Uterus (tissue), 4 donors: ENCODE measurements around the gene TEKT3. TPM values are rescaled to one million over a fixed set of nuclear protein-coding genes. Genes with fewer than 3 reads are reported as not detected.

Source experiments
- DNase-seq, 2 donors: peaks; one replicate each; pipeline ENCODE4 v3.0.0-alpha.2; 2019 to 2020
- H3K27ac ChIP-seq, 2 donors: fragments of 200-600 bp; sonication (generic); 1 replicate in 1 of 2; 2 replicates in 1 of 2; pipeline ENCODE4 v1.5.1; 2016 to 2018
- H3K27me3 ChIP-seq, 2 donors: fragments of 200-600 bp; sonication (generic); one replicate each; pipeline ENCODE4 v1.5.1; 2018 to 2019; ENCODE audit warnings: control low read depth in 1 of 2
- H3K36me3 ChIP-seq, 2 donors: fragments of 200-600 bp; sonication (generic); one replicate each; pipeline ENCODE4 v1.5.1; 2019; ENCODE audit warnings: control low read depth in 1 of 2
- H3K4me1 ChIP-seq, 2 donors: fragments of 200-600 bp; sonication (generic); one replicate each; pipeline ENCODE4 v1.5.1; 2018 to 2019; ENCODE audit warnings: control low read depth in 1 of 2
- H3K4me3 ChIP-seq, 2 donors: fragments of 200-600 bp; sonication (generic); 1 replicate in 1 of 2; 2 replicates in 1 of 2; pipeline ENCODE4 v1.5.1; 2018 to 2019; ENCODE audit warnings: mild to moderate bottlenecking in 1 of 2
- H3K9me3 ChIP-seq, 2 donors: fragments of 200-600 bp; sonication (generic); one replicate each; pipeline ENCODE4 v1.5.1; 2019; ENCODE audit warnings: control low read depth in 1 of 2
- POLR2A ChIP-seq, 2 donors: fragments of 450-650 bp; IDR thresholded peaks; one replicate each; pipeline ENCODE4 v1.6.1; 2016; ENCODE audit warnings: antibody characterized with exemption in 2 of 2, mild to moderate bottlenecking in 1 of 2, moderate library complexity in 1 of 2
- intact Hi-C: fragments of 100-400 bp; cut with DNase I; formaldehyde crosslinking; loops from one replicate; pipeline ENCODE4 v1.15.1; 2023; ENCODE audit warnings: low total_unique reads
- total RNA-seq, 4 donors: library from RNA; depleted of rRNA in 3 of 4; stranded (reverse); fragments of >200 nt in 3 of 4; gene quantifications; one replicate each; pipeline versions ENCODE4 v1.1.0 to v1.2.4, GENCODE V29; 2014 to 2023
- TF ChIP-seq, protein P1 (sequence below), 4 experiments: fragments of 200-600 bp in 2 of 4; fragments of 450-650 bp in 2 of 4; sonication (generic) in 2 of 4; IDR thresholded peaks; one replicate each; pipeline ENCODE4 v1.5.1; 2016 to 2019; ENCODE audit warnings: antibody characterized with exemption in 4 of 4, mild to moderate bottlenecking in 2 of 4, moderate library complexity in 1 of 4
- donor health status: DM: yes; HTN: yes; CAD: no.

The TEKT3 gene
- total RNA-seq: 1 to 10 TPM in 1 of 4 donors, under 1 TPM in 2, not detected in 1; 0.51 to 2.6 (median 0.90) TPM

DNA sequence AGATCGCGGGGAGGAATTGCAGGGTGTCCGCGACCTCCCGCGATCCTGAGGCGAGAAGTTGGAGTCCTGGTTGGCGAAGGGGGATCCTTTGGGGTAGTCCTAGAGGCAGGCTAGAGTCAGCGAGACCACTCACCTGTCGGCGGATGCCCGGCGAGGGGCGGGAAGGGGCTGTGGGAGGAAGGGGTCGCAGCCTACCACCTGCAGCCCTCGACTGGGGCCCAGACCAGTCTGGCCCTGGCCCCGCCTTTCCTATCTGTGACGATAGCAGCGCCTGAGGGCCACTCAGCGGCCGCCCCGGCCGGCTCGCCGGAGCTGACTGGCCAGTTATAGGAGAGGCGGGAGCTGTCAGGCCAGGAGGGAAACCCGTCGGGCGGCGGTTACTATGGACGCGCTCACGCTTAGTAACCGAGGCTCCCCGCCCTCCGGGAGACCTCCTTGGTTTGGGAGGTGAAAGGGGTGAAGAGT, at the start of gene TEKT3:
Gene TEKT3, minus strand, starts transcription at position 213 of the 465 bp plus-strand sequence. CDS start 10,012 bp downstream, outside the sequence.
- no peaks in the 10 kb centered on the region for H3K4me1 ChIP-seq
- no peaks in the 10 kb centered on the region for H3K27me3 ChIP-seq
- peak within 1 kb of the TSS in 1 of 2 donors; percentile 31 for H3K27ac ChIP-seq
- H3K36me3 ChIP-seq: no peaks in the 10 kb centered on the region
- DNase-seq: peak; percentile 83 to 87
- intact Hi-C loops: no loop called here
- no peaks in the 10 kb centered on the region for H3K9me3 ChIP-seq
- TF ChIP-seq POLR2A (IDR thresholded peaks at IDR 0.05): peak in 1 of 2 donors; percentile 49
- TF ChIP-seq, protein P1, sequence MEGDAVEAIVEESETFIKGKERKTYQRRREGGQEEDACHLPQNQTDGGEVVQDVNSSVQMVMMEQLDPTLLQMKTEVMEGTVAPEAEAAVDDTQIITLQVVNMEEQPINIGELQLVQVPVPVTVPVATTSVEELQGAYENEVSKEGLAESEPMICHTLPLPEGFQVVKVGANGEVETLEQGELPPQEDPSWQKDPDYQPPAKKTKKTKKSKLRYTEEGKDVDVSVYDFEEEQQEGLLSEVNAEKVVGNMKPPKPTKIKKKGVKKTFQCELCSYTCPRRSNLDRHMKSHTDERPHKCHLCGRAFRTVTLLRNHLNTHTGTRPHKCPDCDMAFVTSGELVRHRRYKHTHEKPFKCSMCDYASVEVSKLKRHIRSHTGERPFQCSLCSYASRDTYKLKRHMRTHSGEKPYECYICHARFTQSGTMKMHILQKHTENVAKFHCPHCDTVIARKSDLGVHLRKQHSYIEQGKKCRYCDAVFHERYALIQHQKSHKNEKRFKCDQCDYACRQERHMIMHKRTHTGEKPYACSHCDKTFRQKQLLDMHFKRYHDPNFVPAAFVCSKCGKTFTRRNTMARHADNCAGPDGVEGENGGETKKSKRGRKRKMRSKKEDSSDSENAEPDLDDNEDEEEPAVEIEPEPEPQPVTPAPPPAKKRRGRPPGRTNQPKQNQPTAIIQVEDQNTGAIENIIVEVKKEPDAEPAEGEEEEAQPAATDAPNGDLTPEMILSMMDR (IDR thresholded peaks at IDR 0.05): no peak
- peak within 1 kb of the TSS; percentile 32 to 51 for H3K4me3 ChIP-seq

GRCh38 chr17:15388356-15389041, 47.1 kb upstream of the TEKT3 start:
- DNase-seq: no peak
- Histone ChIP-seq H3K4me1 (no peaks in the 10 kb centered on the region), H3K27ac (no peak overlapping the region), H3K36me3 (no peaks in the 10 kb centered on the region), H3K27me3 (no peaks in the 10 kb centered on the region), H3K4me3 (no peak overlapping the region), H3K9me3 (no peaks in the 10 kb centered on the region)
- intact Hi-C loops: no loop called here
- TF ChIP-seq, protein P1 (IDR thresholded peaks at IDR 0.05): no peak
- no peak for TF ChIP-seq POLR2A (IDR thresholded peaks at IDR 0.05)

DNA sequence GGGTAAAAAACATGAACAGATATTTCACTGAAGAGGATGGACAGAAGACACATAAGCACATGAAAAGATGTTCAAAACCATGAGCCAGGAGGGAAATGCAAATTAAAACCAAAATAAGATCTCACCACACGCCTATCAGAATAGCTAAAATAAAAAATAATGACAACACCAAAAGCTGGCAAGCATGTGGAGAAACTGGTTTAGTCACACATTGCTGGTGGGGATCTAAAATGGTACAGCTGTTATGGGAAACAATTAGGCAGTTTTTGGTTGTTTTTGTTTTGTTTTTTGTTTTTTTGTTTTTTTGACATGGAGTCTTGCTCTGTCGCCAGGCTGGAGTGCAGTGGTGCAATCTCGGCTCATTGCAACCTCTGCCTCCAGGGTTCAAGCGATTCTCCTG, 44.7 kb upstream of the TEKT3 start:
- H3K4me3 ChIP-seq: no peak overlapping the region
- no peaks in the 10 kb centered on the region for H3K4me1 ChIP-seq
- no peaks in the 10 kb centered on the region for H3K9me3 ChIP-seq
- H3K27ac ChIP-seq: no peak overlapping the region
- intact Hi-C loops: no loop called here
- H3K36me3 ChIP-seq: no peaks in the 10 kb centered on the region
- TF ChIP-seq, protein P1 (IDR thresholded peaks at IDR 0.05): no peak
- no peak for TF ChIP-seq POLR2A (IDR thresholded peaks at IDR 0.05)
- H3K27me3 ChIP-seq: no peaks in the 10 kb centered on the region
- no peak for DNase-seq

DNA sequence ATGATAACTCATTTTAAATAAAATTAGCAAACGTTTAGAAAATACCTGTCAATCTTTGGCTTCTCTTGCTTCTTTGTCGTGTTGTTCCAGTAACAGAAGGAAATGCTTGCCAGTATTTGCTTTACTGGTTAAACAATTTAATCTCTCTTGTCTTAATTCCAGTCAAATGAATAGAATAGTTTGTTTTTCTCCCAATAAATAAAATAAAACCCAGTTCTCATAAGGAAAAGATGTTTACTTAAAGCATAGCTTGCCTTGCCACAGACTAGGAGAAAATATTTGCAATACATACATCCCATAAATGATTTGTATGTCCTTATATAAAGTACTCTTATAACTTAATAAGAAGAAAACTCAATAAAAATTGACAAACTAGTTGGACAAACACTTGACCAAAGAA, 43.9 kb upstream of the TEKT3 start:
- intact Hi-C loops: no loop called here
- no peak overlapping the region for H3K4me3 ChIP-seq
- no peaks in the 10 kb centered on the region for H3K27me3 ChIP-seq
- no peak overlapping the region for H3K27ac ChIP-seq
- H3K36me3 ChIP-seq: no peaks in the 10 kb centered on the region
- no peaks in the 10 kb centered on the region for H3K9me3 ChIP-seq
- no peak for DNase-seq
- no peaks in the 10 kb centered on the region for H3K4me1 ChIP-seq
- no peak for TF ChIP-seq POLR2A (IDR thresholded peaks at IDR 0.05)

DNA sequence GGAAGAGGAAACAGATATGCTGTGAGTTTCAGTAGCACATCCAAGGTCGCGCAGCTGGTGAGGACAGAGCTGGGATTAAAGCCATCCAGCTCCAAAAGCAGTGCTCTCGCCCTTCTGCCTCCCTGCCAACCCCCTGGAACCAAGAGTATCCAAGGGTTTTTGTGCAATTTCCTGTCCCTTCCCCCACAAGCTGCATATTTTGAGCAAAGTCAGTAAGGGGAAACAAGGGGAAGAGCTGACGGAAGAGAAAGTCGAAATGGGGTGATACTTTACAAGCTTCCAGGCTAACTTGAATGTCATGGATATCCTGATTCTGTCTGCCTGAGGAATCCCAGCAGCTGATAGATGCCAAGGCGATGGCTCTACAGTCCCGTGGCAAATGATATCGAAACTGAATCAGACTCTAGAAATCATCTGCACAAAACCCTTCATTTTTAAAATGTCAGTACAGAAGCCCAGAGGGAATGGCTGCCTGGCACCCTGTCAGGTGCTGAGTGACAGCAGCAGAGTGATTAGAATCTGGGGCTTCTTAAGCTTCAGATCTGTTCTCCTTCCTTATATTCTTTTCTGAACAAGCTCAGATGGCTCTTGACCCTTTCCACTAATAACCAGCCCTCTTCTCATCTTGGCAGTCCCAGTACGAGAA, 42.9 kb upstream of the TEKT3 start:
- Histone ChIP-seq H3K27ac (peak overlapping the region; percentile 39 to 48), H3K4me3 (no peak overlapping the region)
- intact Hi-C loops: no loop called here

More for the DNA sequence above, 42.9 kb upstream of the TEKT3 start:
- Histone ChIP-seq H3K27me3 (no peaks in the 10 kb centered on the region), H3K36me3 (no peaks in the 10 kb centered on the region), H3K9me3 (no peaks in the 10 kb centered on the region), H3K4me1 (no peaks in the 10 kb centered on the region)
- peak; percentile 37 to 57 for DNase-seq
- no peak for TF ChIP-seq POLR2A (IDR thresholded peaks at IDR 0.05)
- TF ChIP-seq, protein P1 (IDR thresholded peaks at IDR 0.05): no peak
